Keratinocyte (primary cell): ENCODE results near the gene ELAVL3.

Experiments
- CTCF ChIP-seq, 3 experiments: IDR thresholded peaks in 1 of 3; conservative IDR thresholded peaks in 1 of 3; optimal IDR thresholded peaks in 1 of 3; 2 replicates in 2 of 3; 3 replicates in 1 of 3; pipeline versions ENCODE3 to v1.5.1; 2011; ENCODE audit warnings: low read length in 3 of 3, mild to moderate bottlenecking in 3 of 3, moderate library complexity in 2 of 3, control low read depth in 1 of 3, inconsistent platforms in 1 of 3; ENCODE audit not compliant: insufficient read depth in 2 of 3; ENCODE audit errors: extremely low read depth in 1 of 3
- EZH2 ChIP-seq: IDR thresholded peaks from one replicate; pipeline ENCODE4 v1.6.1; 2012; ENCODE audit warnings: inconsistent platforms, mild to moderate bottlenecking, low read length, moderate library complexity

- TF ChIP-seq CTCF (optimal IDR thresholded peaks at IDR 0.05 in 1 of 3, IDR thresholded peaks at IDR 0.05 in 1 of 3, conservative IDR thresholded peaks at IDR 0.05 in 1 of 3; ENCODE audit: extremely low read depth in 1 of 3, insufficient read depth in 2 of 3, low read length in 3 of 3) (no peak), EZH2 (no peak)
These were observed 19.4 kb downstream of the ELAVL3 start for GRCh38 chr19:11461453-11461852.
